SK-N-SH treated with all-trans-retinoic acid at 6 μM for 48 hours (cell line): ENCODE data around the gene STAM.

Experiments used
- ARNTL ChIP-seq: fragments of 450-650 bp; formaldehyde crosslinking; IDR thresholded peaks from 2 replicates; pipeline ENCODE4 v1.5.0; 2020; ENCODE audit warnings: low read depth, mild to moderate bottlenecking, moderate library complexity, borderline replicate concordance
- CREB5 ChIP-seq: fragments of 250-450 bp; sonication (Bioruptor Pico); IDR thresholded peaks from 2 replicates; pipeline ENCODE4 v1.5.1; 2020; ENCODE audit warnings: low read depth, mild to moderate bottlenecking, moderate library complexity
- CSDC2 ChIP-seq: fragments of 250-450 bp; sonication (Bioruptor Pico); IDR thresholded peaks from 2 replicates; pipeline ENCODE4 v1.5.0; 2020; ENCODE audit warnings: mild to moderate bottlenecking, moderate library complexity
- PATZ1 ChIP-seq: fragments of 250-450 bp; sonication (Bioruptor Pico); IDR thresholded peaks from 2 replicates; pipeline ENCODE4 v1.8.0; 2020; ENCODE audit warnings: mild to moderate bottlenecking, moderate library complexity, borderline replicate concordance
- TOX ChIP-seq: fragments of 250-450 bp; sonication (Bioruptor Pico); IDR thresholded peaks from 2 replicates; pipeline ENCODE4 v1.8.0; 2021; ENCODE audit warnings: mild to moderate bottlenecking, moderate library complexity, borderline replicate concordance
- ZC3H10 ChIP-seq: fragments of 250-450 bp; sonication (Bioruptor Pico); IDR thresholded peaks from 2 replicates; pipeline ENCODE4 v1.5.1; 2021; ENCODE audit warnings: mild to moderate bottlenecking, moderate library complexity
- ZFP3 ChIP-seq: fragments of 250-450 bp; sonication (Bioruptor Pico); IDR thresholded peaks from 2 replicates; pipeline ENCODE4 v1.5.0; 2020; ENCODE audit warnings: mild to moderate bottlenecking, moderate library complexity
- TF ChIP-seq, protein P1 (sequence below): fragments of 250-450 bp; sonication (Bioruptor Pico); IDR thresholded peaks from 2 replicates; pipeline ENCODE4 v1.8.0; 2021; ENCODE audit warnings: low read depth, mild to moderate bottlenecking, moderate library complexity, borderline replicate concordance

DNA sequence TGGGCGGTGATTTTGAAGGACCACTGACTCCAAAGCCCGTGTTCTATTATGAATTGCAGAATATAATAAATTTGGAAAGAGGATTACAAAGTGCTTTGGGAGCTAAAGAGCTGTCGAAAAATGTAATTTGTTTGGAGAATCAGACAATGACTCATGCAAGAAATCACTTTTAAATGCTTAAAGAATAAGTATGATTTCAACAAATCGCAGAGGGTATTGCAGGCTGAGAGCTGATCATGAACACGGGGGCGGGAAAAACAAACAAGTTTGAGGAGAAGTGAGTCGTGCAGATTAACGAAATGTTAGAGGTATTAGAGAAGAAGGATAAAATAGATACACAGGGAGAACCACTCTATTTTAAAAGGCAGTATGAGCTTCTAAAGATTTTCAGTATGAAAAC is 21.9 kb upstream of the STAM start:
- TF ChIP-seq ZFP3 (CRISPR knock-in tag): no peak
- TF ChIP-seq, protein P1, sequence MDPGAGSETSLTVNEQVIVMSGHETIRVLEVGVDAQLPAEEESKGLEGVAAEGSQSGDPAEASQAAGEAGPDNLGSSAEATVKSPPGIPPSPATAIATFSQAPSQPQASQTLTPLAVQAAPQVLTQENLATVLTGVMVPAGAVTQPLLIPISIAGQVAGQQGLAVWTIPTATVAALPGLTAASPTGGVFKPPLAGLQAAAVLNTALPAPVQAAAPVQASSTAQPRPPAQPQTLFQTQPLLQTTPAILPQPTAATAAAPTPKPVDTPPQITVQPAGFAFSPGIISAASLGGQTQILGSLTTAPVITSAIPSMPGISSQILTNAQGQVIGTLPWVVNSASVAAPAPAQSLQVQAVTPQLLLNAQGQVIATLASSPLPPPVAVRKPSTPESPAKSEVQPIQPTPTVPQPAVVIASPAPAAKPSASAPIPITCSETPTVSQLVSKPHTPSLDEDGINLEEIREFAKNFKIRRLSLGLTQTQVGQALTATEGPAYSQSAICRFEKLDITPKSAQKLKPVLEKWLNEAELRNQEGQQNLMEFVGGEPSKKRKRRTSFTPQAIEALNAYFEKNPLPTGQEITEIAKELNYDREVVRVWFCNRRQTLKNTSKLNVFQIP (CRISPR knock-in tag): no peak
- no peak for TF ChIP-seq CREB5 (CRISPR knock-in tag)
- no peak for TF ChIP-seq PATZ1 (CRISPR knock-in tag)
- no peak for TF ChIP-seq TOX (CRISPR knock-in tag)
- no peak for TF ChIP-seq ARNTL (CRISPR knock-in tag)
- TF ChIP-seq ZC3H10 (CRISPR knock-in tag): no peak
- no peak for TF ChIP-seq CSDC2 (CRISPR knock-in tag)
